GM19193 (cell line): Measurements from ENCODE around the gene CDON.

Experiments
- POLR2A ChIP-seq: IDR thresholded peaks from 4 replicates; pipeline ENCODE4 v1.6.1; 2011; ENCODE audit not compliant: insufficient read depth, insufficient read length; ENCODE audit errors: extremely low read depth

Gene CDON

GRCh38 chr11:125941267-125941618, 121.4 kb downstream of the CDON start:
- no peak for TF ChIP-seq POLR2A

GRCh38 chr11:125940145-125940544, 122.5 kb downstream of the CDON start:
- TF ChIP-seq POLR2A = no peak

GRCh38 chr11:125939081-125939521, 123.6 kb downstream of the CDON start:
- no peak for TF ChIP-seq POLR2A

GRCh38 chr11:125938418-125938817, 124.2 kb downstream of the CDON start:
- no peak for TF ChIP-seq POLR2A

- no peak for TF ChIP-seq POLR2A
Observed at GRCh38 chr11:125935618-125936199, 127.0 kb downstream of the CDON start.

- no peak for TF ChIP-seq POLR2A
Observed at GRCh38 chr11:125935056-125935455, 127.6 kb downstream of the CDON start.

- TF ChIP-seq POLR2A = no peak
Observed at GRCh38 chr11:125934473-125934872, 128.2 kb downstream of the CDON start.

GRCh38 chr11:125933030-125933813, 129.4 kb downstream of the CDON start:
- TF ChIP-seq POLR2A = no peak

GRCh38 chr11:125932301-125932700, 130.4 kb downstream of the CDON start:
- no peak for TF ChIP-seq POLR2A

- TF ChIP-seq POLR2A = no peak
Observed at GRCh38 chr11:125931668-125932067, 131.0 kb downstream of the CDON start.

GRCh38 chr11:125931116-125931515, 131.6 kb downstream of the CDON start:
- TF ChIP-seq POLR2A = no peak

- TF ChIP-seq POLR2A = no peak
Observed at GRCh38 chr11:125930076-125930450, 132.6 kb downstream of the CDON start.

GRCh38 chr11:125929445-125930075, 133.1 kb downstream of the CDON start:
- no peak for TF ChIP-seq POLR2A

GRCh38 chr11:125926682-125927081, 136.0 kb downstream of the CDON start:
- TF ChIP-seq POLR2A = no peak

- no peak for TF ChIP-seq POLR2A
Observed at GRCh38 chr11:125925804-125926203, 136.9 kb downstream of the CDON start.

- TF ChIP-seq POLR2A = no peak
Observed at GRCh38 chr11:125925247-125925740, 137.4 kb downstream of the CDON start.
